ENCODE measurements around the gene MMP21.

MMP21 gene

GRCh38 chr10:125774581-125775191 is 935 bp downstream of the MMP21 start:
- H3K4me1 ChIP-seq, result peaks cover 0 to 4% (median under 1%) of the 10 kb centered on the region in 10 experiments; a peak in 7 of 20 replicates
- H3K27ac ChIP-seq, result no peak overlapping the region
- H4K20me1 ChIP-seq, result no peaks in the 10 kb centered on the region; a peak in 1 of 22 replicates
- H3K27me3 ChIP-seq, result no peaks in the 10 kb centered on the region
- no peak for TF ChIP-seq Cebpa-rat (IDR thresholded peaks at IDR 0.05)
- no peak overlapping the region for H3K4me2 ChIP-seq
- peaks cover 7 to 20% (median 13%) of the 10 kb centered on the region in 11 experiments; a peak in 14 of 22 replicates for H3K9me3 ChIP-seq (replicated peaks in 1 of 11)
- no peak overlapping the region for H3K9ac ChIP-seq
- peaks cover 0 to 1% (median 0%) of the 10 kb centered on the region in 11 experiments; a peak in 1 of 22 replicates for H3K36me3 ChIP-seq
- H3K4me3 ChIP-seq, result no peak overlapping the region

DNA sequence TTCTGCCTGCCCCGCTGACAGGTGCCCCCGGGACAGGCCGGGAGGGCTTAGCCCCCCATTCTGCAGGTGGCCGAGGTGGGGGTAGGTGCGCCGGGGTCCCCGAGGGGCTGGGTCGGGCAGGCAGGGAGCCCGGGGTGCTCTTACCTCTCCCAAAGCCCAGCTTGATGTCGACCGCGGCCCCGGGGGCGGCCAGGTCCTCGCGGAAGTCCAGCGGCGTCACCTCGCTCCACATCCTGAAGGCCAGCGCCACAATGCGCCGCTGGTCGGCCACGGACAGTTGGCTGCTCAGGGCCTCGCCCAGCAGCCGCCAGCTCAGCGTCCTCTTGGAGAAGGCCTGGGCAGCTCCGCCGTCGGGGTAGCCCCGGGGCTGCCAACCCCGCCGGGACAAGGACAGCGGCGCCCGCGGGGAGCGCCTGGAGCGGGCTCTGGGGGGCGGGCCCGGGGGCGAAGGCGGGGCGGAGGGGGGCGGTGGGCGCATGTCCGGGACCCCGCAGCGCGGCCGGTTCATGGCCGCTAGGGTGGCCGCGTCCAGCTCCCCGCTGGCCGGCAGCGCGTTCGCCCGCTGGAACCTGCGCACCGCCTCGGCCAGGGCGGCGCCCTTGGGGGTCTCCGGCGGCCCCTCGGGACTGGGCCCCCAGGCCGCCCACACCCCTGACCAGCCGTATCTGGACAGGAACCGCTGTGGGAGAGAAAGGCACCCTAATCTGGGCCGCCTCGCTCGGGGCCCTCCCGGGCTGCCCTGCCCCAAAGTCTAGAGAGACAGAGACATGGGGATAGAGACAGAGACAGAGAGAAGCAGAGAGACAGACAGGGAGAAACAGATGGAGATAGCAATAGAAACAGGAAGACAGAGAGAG is 1.7 kb downstream of the MMP21 start:
- no peaks in the 10 kb centered on the region for H3K27me3 ChIP-seq
- TF ChIP-seq Cebpa-rat (IDR thresholded peaks at IDR 0.05), result no peak
- H3K4me2 ChIP-seq, result no peak overlapping the region
- H3K4me3 ChIP-seq, result no peak overlapping the region
- H3K4me1 ChIP-seq, result no peaks in the 10 kb centered on the region
- H3K36me3 ChIP-seq, result peaks cover 0 to 9% (median 6%) of the 10 kb centered on the region in 11 experiments; a peak in 8 of 22 replicates
- H3K27ac ChIP-seq, result no peak overlapping the region
- H4K20me1 ChIP-seq, result no peaks in the 10 kb centered on the region; a peak in 1 of 22 replicates
- H3K9ac ChIP-seq, result no peak overlapping the region
- peaks cover under 1 to 13% (median 6%) of the 10 kb centered on the region in 11 experiments; a peak in 10 of 22 replicates for H3K9me3 ChIP-seq (replicated peaks in 1 of 11)

- no peaks in the 10 kb centered on the region for H3K27me3 ChIP-seq
- H3K4me2 ChIP-seq, result no peak overlapping the region
- no peak overlapping the region for H3K9ac ChIP-seq
- peaks cover 0 to 2% (median 0%) of the 10 kb centered on the region in 11 experiments; a peak in 1 of 22 replicates for H3K9me3 ChIP-seq (replicated peaks in 1 of 11)
- no peaks in the 10 kb centered on the region for H3K4me1 ChIP-seq
- H3K36me3 ChIP-seq, result peaks cover under 1 to 15% (median 8%) of the 10 kb centered on the region in 11 experiments; a peak in 10 of 22 replicates
- H3K27ac ChIP-seq, result no peak overlapping the region
- no peak overlapping the region for H3K4me3 ChIP-seq
- no peaks in the 10 kb centered on the region; a peak in 1 of 22 replicates for H4K20me1 ChIP-seq
- TF ChIP-seq Cebpa-rat (IDR thresholded peaks at IDR 0.05), result no peak
These were observed 2.8 kb downstream of the MMP21 start for GRCh38 chr10:125772864-125773180.

GRCh38 chr10:125772112-125772863 is 3.3 kb downstream of the MMP21 start:
- TF ChIP-seq Cebpa-rat (IDR thresholded peaks at IDR 0.05), result no peak
- Histone ChIP-seq H3K27ac (no peak overlapping the region), H3K9ac (no peak overlapping the region), H4K20me1 (no peaks in the 10 kb centered on the region; a peak in 1 of 22 replicates), H3K9me3 (replicated peaks in 1 of 11) (no peaks in the 10 kb centered on the region), H3K4me1 (no peaks in the 10 kb centered on the region), H3K4me3 (no peak overlapping the region), H3K36me3 (peaks cover 3 to 21% (median 12%) of the 10 kb centered on the region in 11 experiments; a peak in 16 of 22 replicates), H3K4me2 (no peak overlapping the region), H3K27me3 (no peaks in the 10 kb centered on the region)

- no peak overlapping the region for H3K27ac ChIP-seq
- no peak overlapping the region for H3K4me2 ChIP-seq
- no peak overlapping the region for H3K9ac ChIP-seq
- no peak for TF ChIP-seq Cebpa-rat (IDR thresholded peaks at IDR 0.05)
- no peak overlapping the region for H3K4me3 ChIP-seq
- no peaks in the 10 kb centered on the region for H3K9me3 ChIP-seq (replicated peaks in 1 of 11)
- no peaks in the 10 kb centered on the region for H3K27me3 ChIP-seq
- no peaks in the 10 kb centered on the region; a peak in 1 of 22 replicates for H4K20me1 ChIP-seq
- peaks cover 10 to 34% (median 26%) of the 10 kb centered on the region in 11 experiments for H3K36me3 ChIP-seq
- no peaks in the 10 kb centered on the region for H3K4me1 ChIP-seq
These were observed 4.8 kb downstream of the MMP21 start for GRCh38 chr10:125770844-125771243.

DNA sequence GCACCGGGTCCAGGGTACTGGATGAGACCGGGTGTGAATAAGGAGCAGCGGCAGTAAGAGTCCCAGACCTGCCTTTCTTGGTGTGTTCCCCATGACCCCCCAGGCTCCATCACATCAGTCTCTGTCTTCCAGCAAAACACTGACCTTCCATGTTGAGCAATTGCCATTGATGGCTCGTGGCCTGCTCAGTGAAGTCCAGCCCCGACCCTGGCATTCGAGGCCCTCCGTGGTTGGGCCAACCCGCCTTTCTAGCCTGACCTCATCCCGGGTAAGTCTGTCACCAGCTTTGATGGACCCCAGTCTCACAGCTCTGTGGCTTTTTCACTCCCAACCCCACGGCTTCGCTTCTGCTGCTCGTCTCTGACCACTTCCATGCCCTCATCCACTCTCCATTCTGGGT is 6.4 kb downstream of the MMP21 start:
- H3K27me3 ChIP-seq, result no peaks in the 10 kb centered on the region
- H3K9ac ChIP-seq, result no peak overlapping the region
- TF ChIP-seq Cebpa-rat (IDR thresholded peaks at IDR 0.05), result no peak
- H3K4me1 ChIP-seq, result no peaks in the 10 kb centered on the region
- no peaks in the 10 kb centered on the region for H3K9me3 ChIP-seq (replicated peaks in 1 of 11)
- H3K27ac ChIP-seq, result no peak overlapping the region
- peaks cover 26 to 50% (median 43%) of the 10 kb centered on the region in 11 experiments for H3K36me3 ChIP-seq
- H3K4me2 ChIP-seq, result no peak overlapping the region
- H3K4me3 ChIP-seq, result no peak overlapping the region
- no peaks in the 10 kb centered on the region; a peak in 1 of 22 replicates for H4K20me1 ChIP-seq

DNA sequence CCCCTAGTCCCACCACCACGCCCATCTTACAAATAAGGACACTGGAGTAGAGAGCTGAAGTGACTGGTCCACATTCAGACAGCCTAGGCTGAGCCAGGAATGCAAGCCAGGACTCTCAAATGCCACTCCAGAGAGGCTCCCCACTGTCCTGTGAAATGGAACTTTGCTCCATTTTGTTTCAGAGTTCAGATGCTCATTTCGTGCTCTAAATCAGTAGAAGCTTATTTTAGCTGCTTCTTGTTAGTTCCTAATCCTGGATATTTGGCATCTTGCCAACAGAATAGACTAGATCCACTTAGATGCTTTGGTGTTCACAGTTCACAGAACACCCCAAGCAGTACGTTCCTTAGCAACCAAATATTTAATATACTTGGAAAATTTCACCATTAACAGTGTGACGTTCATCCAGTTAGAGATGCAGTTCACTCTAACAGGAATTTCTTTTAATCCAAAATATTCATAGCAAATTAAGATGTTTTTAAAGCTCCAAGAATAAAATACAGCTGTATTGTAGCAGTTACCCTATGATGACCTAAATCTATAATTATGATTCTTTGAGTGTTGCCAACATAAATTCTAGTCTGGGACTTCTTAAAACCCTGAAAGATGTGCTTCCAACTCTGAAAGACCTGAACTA is 7.3 kb downstream of the MMP21 start:
- H3K4me3 ChIP-seq, result no peak overlapping the region
- H3K4me1 ChIP-seq, result no peaks in the 10 kb centered on the region
- H3K9ac ChIP-seq, result no peak overlapping the region
- no peak overlapping the region for H3K4me2 ChIP-seq
- no peak overlapping the region for H3K27ac ChIP-seq
- no peaks in the 10 kb centered on the region; a peak in 1 of 22 replicates for H4K20me1 ChIP-seq
- TF ChIP-seq Cebpa-rat (IDR thresholded peaks at IDR 0.05), result no peak
- H3K27me3 ChIP-seq, result no peaks in the 10 kb centered on the region
- no peaks in the 10 kb centered on the region for H3K9me3 ChIP-seq (replicated peaks in 1 of 11)
- H3K36me3 ChIP-seq, result peaks cover 35 to 59% (median 51%) of the 10 kb centered on the region in 11 experiments

- H3K4me1 ChIP-seq, result no peaks in the 10 kb centered on the region
- TF ChIP-seq Cebpa-rat (IDR thresholded peaks at IDR 0.05), result no peak
These were observed 9.1 kb downstream of the MMP21 start for GRCh38 chr10:125766511-125766910.

More at GRCh38 chr10:125766511-125766910, 9.1 kb downstream of the MMP21 start:
- no peak overlapping the region for H3K27ac ChIP-seq
- H3K4me3 ChIP-seq, result no peak overlapping the region
- H3K9ac ChIP-seq, result no peak overlapping the region
- no peaks in the 10 kb centered on the region; a peak in 2 of 22 replicates for H4K20me1 ChIP-seq
- H3K9me3 ChIP-seq (replicated peaks in 1 of 11), result no peaks in the 10 kb centered on the region
- H3K4me2 ChIP-seq, result no peak overlapping the region
- peaks cover 53 to 77% (median 69%) of the 10 kb centered on the region in 11 experiments for H3K36me3 ChIP-seq
- H3K27me3 ChIP-seq, result no peaks in the 10 kb centered on the region

Data from BLaER1 treated with 17β-estradiol and CSF1 and Interleukin-3, amounts not matched to agents 10 nM and 100 nM (cell line).